ENCODE results near the gene UBL7.

- TF ChIP-seq POLR2A (IDR thresholded peaks at IDR 0.05) (no peak), CTCF (IDR thresholded peaks at IDR 0.05) (no peak), EP300 (IDR thresholded peaks at IDR 0.05) (no peak), POLR2AphosphoS5 (IDR thresholded peaks at IDR 0.05) (no peak)
Observed at GRCh38 chr15:74500401-74500800, 39.4 kb upstream of the UBL7 start.

Measured in gastroesophageal sphincter (tissue), 3 donors.